ENCODE measurements around the gene CYSLTR2. TPM values are rescaled to one million over a fixed set of nuclear protein-coding genes. Genes with fewer than 3 reads are reported as not detected.

CYSLTR2 gene
- total and polyA plus RNA-seq, 2 of the 8 experiments (the other 6 are each of a cell fraction or from before 2014, with no cell fraction given): not detected

- H3K9me3 ChIP-seq (ENCODE audit: insufficient read depth in 2 of 2, low read depth in 1 of 2, low read length in 1 of 2): no peaks in the 10 kb centered on the region
- no peaks in the 10 kb centered on the region for H3K79me1 ChIP-seq (ENCODE audit: low read depth, low read length)
- peak overlapping the region; percentile 35; the same call in 1 of the 2 replicates for H2BK12ac ChIP-seq (ENCODE audit: low read depth, low read length)
- H2BK120ac ChIP-seq (replicated peaks; ENCODE audit: low read depth, low read length): no peak overlapping the region
- DNase-seq (ENCODE audit: low read depth in 1 of 2, low spot score in 2 of 2) (no peak), FAIRE-seq (no peak)
- no peak overlapping the region for H3K4me2 ChIP-seq (ENCODE audit: insufficient read depth in 1 of 2, low read depth in 2 of 2, low read length in 2 of 2)
- no peak overlapping the region for H3K27ac ChIP-seq (ENCODE audit: low read depth, low read length)
- H4K20me1 ChIP-seq (replicated peaks in 1 of 2; ENCODE audit: control insufficient read depth in 1 of 2, insufficient read depth in 2 of 2, low read length in 2 of 2): no peaks in the 10 kb centered on the region
- no peak overlapping the region for H2AK5ac ChIP-seq (ENCODE audit: low read depth, low read length)
- POLR2A ChIA-PET (ENCODE audit: partially characterized antibody): no interaction called here
- no peaks in the 10 kb centered on the region for H3K23me2 ChIP-seq (ENCODE audit: low read depth, low read length)
- H3K56ac ChIP-seq (replicated peaks; ENCODE audit: insufficient read length, low read depth, low read length): no peak overlapping the region
- no peaks in the 10 kb centered on the region for H3K79me2 ChIP-seq (ENCODE audit: control insufficient read depth in 1 of 2, insufficient read depth in 2 of 2, low read length in 2 of 2)
- H3K4me3 ChIP-seq (ENCODE audit: extremely low read depth in 1 of 4, insufficient read depth in 2 of 4, low read depth in 3 of 4, low read length in 4 of 4): no peak overlapping the region
- H2BK15ac ChIP-seq (ENCODE audit: low read length): no peak overlapping the region
- H2AFZ ChIP-seq (ENCODE audit: low read length): no peak overlapping the region
- H3K36me3 ChIP-seq (ENCODE audit: control insufficient read depth in 2 of 4, insufficient read depth in 4 of 4, low read length in 3 of 4): no peaks in the 10 kb centered on the region
- peaks cover 0 to 5% (median 2%) of the 10 kb centered on the region in 4 experiments; a peak in 3 of 7 replicates for H3K4me1 ChIP-seq (replicated peaks in 1 of 4; ENCODE audit: control insufficient read depth in 3 of 4, insufficient read depth in 4 of 4, low read length in 3 of 4)
- no peak overlapping the region for H3K18ac ChIP-seq (ENCODE audit: extremely low read depth, low read length)
- H3K4ac ChIP-seq (replicated peaks; ENCODE audit: insufficient read length, low read depth, low read length): no peak overlapping the region
- H3K27me3 ChIP-seq (replicated peaks in 1 of 4; ENCODE audit: control insufficient read depth in 3 of 4, extremely low read depth in 1 of 4, insufficient read depth in 3 of 4, low read length in 3 of 4): no peaks in the 10 kb centered on the region
- H2BK5ac ChIP-seq (ENCODE audit: low read depth, low read length): no peak overlapping the region
- no peak overlapping the region for H4K5ac ChIP-seq (ENCODE audit: insufficient read length, low read depth, low read length)
- H2BK20ac ChIP-seq (ENCODE audit: low read length): no peak overlapping the region
- no peak overlapping the region; the same call in 1 of the 2 replicates for H4K8ac ChIP-seq (ENCODE audit: extremely low read depth, insufficient read depth, low read length)
- no peak overlapping the region for H3K23ac ChIP-seq (ENCODE audit: insufficient read length)
- 94% methylated on average over 5 of the region's 5 CpGs; no CpG with 5 or more reads in 1 of the 2 experiments for WGBS, 2 experiments (ENCODE audit: extremely low coverage in 1 of 2, insufficient coverage in 1 of 2, insufficient read length in 1 of 2, insufficient replicate concordance in 2 of 2, low coverage in 1 of 2, low lambda C conversion rate in 2 of 2, missing lambda C conversion rate in 1 of 2)
- no peak overlapping the region for H3K9ac ChIP-seq (replicated peaks in 1 of 4; ENCODE audit: extremely low read depth in 1 of 4, low read depth in 3 of 4, low read length in 3 of 4)
- H3K14ac ChIP-seq (ENCODE audit: insufficient read length): no peak overlapping the region
- H4K91ac ChIP-seq (replicated peaks; ENCODE audit: insufficient read length, low read length): no peak overlapping the region
- no peak for TF ChIP-seq SIRT6 (IDR thresholded peaks at IDR 0.05; ENCODE audit: low read length)
- TF ChIP-seq HDAC2 (IDR thresholded peaks at IDR 0.05; ENCODE audit: borderline replicate concordance in 1 of 2, low read depth in 2 of 2, low read length in 2 of 2): no peak
- TF ChIP-seq YY1 (IDR thresholded peaks at IDR 0.05; ENCODE audit: low read depth, low read length): no peak
- TF ChIP-seq HDAC6 (IDR thresholded peaks at IDR 0.05; ENCODE audit: low read depth, low read length): no peak
- TF ChIP-seq TEAD4 (IDR thresholded peaks at IDR 0.05; ENCODE audit: low read depth, low read length): no peak
- TF ChIP-seq RAD21 (IDR thresholded peaks at IDR 0.05 in 1 of 2, conservative IDR thresholded peaks at IDR 0.05 in 1 of 2; ENCODE audit: low read depth in 2 of 2, low read length in 2 of 2): no peak
- TF ChIP-seq NRF1 (IDR thresholded peaks at IDR 0.05; ENCODE audit: low read depth, low read length): no peak
- CTCF ChIA-PET (ENCODE audit: partially characterized antibody): interaction anchor here (0.7 to 9.0 kb wide), 9 partner anchors 11 to 492 kb away, joined by 3 to 48 read pairs (median 4); partner anchors contain the start of gene MLNR
These were observed 80.1 kb downstream of the CYSLTR2 start for GRCh38 chr13:48733739-48734335.
